SK-N-DZ (cell line): Measurements from ENCODE around the gene SAP30BP.

ENCODE experiments used
- DNase-seq: peaks from one replicate; pipeline ENCODE4 v3.0.0-alpha.2; 2015; ENCODE audit warnings: low spot score

SAP30BP gene

DNA sequence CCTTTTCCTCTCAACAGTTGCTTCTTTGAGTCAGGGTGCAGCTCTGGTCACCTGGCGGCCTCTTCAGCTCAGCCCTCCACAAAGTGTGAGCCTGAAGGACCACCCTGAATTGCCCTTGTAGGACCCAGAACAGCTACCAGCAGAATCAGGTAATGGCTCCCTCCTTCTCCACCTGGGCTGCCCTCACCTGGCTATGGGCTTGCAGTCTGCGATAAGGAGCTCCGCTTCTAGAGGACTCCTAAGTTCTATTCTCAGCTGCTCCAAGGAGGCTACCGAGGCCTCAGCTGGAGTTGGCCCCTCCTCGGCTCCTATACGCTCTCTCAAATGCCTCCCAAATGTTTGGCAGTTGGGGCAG is 20.5 kb upstream of the SAP30BP start:
- DNase-seq: no peak

DNA sequence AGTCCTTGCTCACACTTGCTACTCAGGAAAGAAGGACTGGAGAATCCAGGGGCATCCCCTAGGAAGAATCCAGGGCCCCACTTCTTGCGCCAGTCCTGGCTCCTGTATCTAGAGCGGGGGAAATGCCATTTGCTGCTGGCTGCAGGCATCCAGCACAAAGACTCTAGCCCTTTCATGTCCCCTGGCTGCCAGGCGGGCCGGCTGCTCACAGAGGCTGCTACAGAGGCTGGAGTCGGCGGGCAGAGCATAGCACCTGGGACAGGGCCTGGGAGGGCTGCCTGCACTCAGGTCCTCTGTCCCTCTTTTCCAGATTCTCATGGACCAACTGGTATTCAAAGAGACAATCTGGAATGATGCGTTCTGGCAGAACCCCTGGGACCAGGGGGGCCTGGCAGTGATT is 20.1 kb upstream of the SAP30BP start:
- no peak for DNase-seq

DNA sequence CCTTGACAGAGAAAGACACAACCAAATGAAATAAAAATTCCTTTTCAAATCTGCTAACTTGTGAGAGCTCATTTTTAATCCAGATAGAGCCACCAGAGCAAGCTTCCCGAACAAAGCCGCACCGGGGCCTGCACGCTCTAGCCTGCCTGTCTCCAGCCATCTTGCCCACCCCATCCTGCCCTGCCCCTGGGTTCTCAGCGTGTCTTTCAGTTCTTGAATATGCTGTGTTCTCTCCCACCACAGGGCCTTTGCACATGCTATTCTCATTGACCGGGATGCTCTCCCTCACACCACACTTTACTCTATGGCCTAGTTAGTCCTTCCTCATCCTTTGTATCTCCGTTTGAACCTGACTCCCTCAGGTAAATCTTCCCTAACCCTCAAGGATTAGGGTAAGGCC is 19.2 kb upstream of the SAP30BP start:
- no peak for DNase-seq

DNA sequence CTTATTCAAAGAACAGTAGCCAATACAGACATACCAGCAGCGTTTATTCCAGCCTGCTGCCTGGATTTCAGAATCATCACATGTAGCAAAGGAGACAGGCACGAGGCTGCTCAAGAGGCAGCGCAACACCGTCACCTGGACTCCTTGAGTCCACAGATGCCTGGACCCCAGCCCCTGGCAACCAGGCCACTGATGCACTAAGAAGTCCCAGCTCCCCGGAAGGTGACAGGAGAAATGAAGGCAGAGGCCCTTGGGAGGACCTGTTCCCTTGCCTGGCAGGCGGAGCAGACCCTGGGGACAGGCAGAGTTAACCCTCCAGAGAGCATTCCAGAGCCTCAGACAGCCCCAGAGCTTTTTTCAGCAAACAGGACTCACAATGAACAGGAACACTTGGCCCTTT is 17.5 kb upstream of the SAP30BP start:
- DNase-seq: no peak

DNA sequence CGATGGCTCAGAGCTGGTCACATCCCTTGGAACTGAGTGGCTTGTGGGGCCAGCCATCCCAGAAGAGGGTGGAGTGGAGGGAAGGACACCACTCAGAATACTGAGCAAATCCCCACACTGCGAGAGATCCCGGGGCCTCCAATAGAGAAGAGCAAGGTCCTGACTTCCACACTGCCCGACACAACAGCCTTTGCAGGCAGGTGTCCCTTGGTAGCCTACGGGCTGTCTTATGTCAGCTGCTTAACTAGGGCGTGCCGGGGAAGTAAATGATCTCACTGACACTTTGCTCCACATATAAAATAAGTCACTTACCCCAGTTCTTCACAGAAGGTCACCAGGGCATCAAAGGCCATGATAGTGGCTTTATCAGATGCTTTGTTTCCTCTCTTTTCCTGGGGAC is 16.3 kb upstream of the SAP30BP start:
- DNase-seq: no peak

DNA sequence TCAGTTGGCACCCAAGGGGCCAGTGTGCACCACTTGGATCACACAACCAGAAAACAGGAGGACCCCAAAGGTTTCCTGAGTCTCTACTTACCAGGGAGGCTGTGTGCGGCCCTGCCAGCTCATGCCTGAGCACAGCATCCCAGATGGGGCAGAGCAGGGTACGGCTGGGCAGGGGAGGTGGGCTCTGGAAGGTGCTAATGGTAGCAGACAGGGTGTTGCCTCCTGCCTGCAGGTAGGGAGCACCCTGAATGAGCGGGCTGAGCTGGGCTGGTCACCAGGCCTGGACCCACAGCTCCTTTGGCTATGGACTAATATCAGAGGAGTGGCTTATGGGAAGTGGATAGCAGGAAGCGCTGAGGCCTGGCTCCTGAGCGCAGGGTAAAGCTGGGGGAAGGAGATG is 14.8 kb upstream of the SAP30BP start:
- DNase-seq: no peak

DNA sequence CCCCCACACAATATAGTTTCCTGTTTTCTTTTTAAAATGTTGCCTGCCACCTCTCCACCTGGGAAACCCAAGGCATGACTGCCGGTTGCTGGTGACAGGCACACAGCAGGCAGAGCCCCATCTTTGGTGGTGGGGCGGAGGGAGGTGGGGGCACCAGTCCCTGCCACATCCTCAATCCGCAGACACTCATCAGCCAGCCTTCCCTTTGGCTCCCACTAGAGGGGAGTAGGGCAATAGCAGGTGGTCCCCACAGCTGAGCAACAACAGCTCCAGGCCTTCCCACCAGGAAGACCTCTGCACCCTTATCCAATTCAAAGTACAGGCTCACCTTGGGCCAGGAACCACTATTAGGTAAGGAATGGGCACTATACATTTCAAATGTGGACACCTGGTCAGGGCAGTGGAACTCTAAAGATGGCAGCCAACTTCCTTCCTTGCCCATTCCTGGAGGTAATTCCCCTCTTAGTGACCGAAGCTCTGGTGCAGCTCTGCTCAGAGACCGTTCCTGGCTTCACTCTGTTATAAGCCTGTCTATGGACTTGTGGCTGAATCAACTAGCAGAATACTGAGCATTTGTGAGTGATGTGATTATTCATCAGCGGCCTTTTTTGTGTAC is 14.1 kb upstream of the SAP30BP start:
- DNase-seq: peak; percentile 53

DNA sequence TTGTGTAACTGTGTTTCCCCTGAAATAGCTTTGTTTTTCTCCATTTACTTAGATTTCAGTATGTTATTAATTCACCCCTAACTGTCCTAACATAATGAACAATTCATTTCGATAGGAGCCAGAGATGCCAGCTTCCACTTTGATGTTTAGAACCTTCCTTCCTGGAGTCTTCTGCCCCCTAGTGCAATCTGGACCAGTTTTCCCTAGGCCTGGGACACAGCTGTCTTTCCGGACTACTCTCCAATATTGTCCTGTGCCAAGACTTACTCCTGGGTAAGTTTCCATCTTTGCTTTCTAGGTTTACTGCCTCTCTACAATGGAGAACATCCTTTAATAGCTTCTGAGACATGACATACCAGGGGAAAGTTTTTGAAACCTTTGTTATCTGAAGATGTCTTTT is 13.0 kb upstream of the SAP30BP start:
- DNase-seq: no peak

DNA sequence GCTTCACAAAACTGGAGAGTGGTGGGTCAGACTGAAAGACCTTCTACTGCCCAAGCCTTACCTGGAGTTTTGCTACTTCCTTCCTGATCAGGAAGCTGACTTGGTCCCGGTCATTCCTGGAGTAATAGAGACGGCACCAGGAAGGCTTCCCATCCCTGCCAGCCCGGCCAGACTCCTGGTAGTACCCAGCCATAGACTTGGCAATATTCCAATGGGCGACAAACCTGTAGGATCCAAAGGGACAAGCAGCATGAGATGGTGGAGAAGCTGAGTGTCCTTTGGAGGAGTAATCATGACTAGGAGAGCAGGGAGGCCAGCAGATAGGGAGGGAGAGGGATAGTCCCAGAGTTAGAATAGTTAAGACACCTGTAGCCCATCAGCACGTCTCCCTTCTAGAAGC is 8.9 kb upstream of the SAP30BP start:
- no peak for DNase-seq

DNA sequence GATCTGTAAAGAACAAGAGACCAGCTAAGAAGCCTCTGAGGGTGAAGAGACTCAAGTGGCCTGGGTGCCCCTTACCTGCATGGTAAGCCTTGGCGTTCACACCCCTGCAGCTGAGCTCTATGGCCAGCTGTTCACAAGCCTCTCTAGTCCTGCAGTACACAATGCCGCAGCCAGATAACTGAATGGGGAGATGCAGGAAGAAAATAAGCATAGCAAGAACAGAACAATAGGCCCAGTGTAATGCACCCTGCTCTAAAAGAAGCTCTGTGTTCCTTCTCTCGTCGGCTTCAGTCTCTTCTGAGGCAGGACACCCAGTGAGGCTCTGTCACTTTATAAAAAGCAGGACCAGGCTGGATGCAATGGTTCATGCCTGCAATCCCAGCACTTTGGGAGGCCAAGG is 5.6 kb upstream of the SAP30BP start:
- no peak for DNase-seq

DNA sequence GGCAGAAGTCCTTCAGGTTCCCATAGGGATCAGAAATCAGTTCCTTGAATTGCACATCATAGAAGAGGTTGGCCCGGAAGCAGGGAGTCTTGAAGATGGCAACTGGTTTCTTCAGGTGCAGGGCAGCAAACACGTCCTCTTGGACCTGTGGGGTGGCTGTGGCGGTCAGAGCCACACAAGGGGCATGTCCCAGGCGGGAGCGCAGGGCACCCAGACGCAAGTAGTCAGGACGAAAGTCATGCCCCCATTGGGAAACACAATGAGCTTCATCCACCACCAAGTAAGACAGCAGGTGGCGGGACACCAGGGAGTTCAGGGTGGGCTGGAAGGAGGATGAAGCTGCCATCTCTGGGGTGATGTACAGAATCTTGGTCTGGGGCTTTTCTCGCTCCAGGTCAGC is 4.6 kb upstream of the SAP30BP start:
- no peak for DNase-seq

DNA sequence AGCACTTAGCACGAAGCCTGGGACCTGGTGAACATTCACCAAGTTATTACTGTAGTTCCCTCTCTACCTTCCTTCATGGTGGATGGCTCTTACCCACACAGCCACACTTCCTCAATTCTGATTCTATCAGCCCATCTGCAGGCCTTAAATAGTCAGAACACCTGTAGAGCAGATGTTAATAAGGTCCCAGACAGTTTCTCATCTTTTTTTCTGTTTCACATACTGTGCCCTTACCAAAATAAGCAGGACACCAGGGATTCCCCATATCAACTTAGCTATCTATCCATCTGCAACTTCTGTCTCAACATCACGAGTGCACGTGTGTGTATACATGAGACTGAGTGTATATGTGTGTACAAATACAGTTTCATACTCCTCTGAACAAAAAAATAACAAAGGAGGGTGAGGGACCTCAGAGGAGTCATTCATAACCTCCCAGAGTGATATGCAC is 3.0 kb upstream of the SAP30BP start:
- no peak for DNase-seq

DNA sequence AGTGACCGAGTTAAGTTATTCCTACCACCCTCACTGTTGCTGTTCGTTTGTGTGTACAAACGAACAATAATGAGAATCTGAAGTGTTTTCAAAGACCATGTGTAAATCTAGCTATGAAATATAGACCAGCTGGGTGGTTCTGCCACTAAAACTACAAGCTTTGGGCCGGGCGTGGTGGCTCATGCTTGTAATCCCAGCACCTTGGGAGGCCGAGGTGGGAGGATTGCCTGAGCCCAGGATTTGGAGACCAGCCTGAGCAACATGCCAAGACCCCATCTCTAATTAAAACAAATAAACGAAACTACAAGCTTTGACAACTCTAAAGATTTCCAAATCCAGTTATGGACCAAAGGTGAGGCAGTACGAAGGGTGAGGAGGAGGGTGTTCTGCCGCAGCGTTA is 1.2 kb upstream of the SAP30BP start:
- DNase-seq: no peak

DNA sequence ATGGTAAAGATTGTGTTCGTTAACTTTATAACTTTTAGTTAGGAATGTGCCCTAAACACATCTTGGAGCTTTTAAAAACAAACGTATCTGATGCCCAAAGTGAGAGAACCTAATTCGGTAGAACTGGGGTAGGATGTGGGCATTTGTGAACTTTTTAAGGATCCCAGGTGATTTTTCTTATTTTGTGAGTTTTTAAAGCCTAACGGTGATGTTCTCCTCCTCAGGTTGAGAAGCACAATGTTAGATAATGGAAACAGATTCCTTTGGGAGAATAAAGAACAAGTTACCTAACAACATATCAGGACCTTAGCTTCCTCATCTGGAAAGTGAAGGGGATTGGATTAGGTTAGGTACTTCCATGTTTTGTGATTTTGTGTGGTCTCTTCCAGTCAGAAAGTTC is 687 bp downstream of the SAP30BP start:
- DNase-seq: no peak

DNA sequence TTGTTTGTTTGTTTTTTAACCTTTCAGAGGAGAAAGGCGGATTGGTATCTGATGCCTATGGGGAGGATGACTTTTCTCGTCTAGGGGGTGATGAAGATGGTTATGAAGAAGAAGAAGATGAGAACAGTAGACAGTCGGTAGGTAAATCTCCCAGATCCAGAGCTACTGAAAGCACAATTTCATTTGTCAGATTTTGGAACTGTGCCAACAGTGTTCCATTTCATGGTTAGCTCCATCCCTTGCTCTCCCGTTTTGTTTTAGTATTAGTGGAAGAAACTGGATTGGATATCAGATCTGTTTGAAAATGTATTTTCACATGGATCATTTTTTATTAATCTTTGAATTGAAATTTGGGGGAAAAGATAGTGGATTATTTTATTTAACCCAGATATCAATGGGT is 1.4 kb downstream of the SAP30BP start:
- no peak for DNase-seq

DNA sequence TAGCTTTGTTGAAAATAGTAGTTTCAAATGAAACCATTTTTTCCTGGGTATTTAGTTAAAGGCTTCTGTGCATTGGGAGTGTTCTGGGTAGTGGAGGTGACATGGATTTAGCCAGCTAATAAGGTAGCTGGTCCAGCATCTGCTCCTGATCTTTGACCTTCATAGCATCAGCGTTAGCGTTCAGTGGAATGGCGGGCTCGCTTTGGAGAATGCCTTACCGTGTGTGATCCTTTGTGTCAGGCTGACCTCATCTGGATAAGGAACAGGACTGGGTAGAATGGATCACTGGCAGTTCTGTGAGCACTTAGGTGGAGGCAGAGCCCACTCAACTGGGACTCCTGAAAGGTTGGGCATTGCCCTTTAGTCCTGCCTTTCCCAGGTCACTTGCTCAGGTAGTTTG is 3.7 kb downstream of the SAP30BP start:
- DNase-seq: no peak

DNA sequence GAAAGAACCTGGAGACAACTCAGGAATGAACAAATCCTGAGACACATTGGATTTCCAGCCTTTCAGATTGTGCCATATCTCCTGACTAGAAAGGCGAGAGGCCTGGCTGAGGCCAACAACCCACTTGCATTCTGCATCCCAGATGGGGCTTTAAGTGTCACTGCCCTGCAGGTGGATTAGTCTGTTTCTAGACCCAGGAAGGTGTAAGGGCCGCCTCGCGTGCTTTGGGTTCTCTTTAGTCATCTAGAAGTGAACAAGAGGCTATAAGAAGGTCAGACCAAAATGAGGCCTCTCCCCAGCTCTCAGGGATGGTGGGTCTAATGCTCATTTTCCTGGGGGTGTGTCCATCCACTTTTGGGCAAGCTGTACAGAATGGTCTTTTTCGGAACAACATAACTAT is 4.9 kb downstream of the SAP30BP start:
- DNase-seq: no peak

DNA sequence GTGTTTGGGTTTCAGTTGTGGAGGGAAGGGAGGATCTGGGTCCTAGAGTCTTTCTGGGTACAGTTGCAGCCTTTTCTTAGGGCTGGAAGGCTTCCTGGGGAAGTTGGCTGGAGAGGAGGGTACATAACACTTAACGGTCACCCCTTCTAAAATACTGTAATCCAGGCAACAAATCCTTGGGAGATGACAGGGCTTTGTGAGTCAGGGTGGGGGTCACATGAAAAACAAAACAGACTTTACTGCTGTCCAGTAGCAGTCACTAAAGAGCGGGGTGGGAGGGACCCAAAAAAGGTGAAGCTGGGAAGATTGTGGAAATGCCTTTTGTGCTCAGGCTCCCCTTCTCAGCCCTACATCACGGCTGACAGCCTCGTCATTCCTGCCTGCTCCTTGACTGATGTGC is 6.3 kb downstream of the SAP30BP start:
- no peak for DNase-seq

DNA sequence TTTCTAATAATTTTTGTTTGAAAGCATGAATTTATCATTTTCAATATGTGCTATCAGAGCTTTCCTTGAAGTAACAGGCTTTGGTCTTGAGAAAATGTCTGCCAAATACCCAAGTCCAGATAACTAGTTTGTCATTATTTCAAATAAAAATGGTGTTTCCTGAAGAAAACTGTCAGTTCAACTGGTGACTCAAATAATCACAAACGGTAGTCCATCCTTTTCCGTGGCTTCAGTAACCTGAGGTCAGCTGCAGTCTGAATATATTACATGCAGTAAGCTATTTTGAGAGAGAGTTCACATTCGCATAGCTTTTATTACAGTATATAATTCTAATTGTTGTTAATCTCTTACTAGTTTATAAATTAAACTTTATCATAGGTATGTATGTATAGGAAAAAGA is 9.3 kb downstream of the SAP30BP start:
- DNase-seq: no peak

DNA sequence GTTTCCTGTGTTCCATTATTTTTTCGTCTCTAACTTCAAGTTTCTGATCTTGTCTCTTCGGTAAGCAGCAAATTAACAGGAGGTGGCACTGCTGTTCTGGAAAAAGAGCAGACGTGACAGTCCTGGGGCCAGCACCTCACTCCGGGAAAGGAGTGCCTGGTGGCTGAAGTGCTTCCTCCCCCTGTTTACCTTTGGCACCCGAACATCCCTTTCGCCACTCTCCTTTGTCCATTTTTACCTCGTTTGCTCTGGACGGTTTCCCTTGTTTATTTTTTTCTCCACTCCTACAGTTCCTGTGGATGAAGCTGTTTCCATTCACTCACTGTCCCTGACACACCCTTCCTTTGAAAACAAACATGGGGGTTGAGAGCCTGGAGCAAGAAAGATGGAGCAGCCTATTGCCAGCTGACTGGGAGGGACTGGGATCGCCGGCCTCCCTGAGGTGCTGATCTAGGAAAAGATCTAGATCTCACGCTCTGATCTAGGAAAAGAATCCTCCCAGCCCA is 12.6 kb downstream of the SAP30BP start:
- no peak for DNase-seq

DNA sequence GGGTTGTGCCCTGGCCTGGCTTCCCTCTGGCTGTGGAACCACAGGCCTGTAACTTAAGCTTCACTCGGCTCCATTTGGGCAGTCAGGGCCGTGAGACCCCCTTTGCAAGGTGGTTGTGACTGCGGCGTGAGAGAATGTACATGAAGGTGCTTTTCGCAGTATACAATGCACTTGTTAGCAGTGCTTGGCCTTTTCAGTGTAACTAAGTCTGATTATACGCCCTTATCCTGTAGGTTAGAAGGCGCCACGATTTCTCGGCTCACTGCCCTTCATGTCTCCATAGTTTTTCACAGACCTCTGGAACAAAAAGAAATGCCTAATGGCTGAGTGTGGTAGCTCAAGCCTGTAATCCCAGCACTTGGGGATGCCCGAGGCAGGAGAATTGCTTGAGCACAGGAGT is 13.3 kb downstream of the SAP30BP start:
- DNase-seq: no peak

DNA sequence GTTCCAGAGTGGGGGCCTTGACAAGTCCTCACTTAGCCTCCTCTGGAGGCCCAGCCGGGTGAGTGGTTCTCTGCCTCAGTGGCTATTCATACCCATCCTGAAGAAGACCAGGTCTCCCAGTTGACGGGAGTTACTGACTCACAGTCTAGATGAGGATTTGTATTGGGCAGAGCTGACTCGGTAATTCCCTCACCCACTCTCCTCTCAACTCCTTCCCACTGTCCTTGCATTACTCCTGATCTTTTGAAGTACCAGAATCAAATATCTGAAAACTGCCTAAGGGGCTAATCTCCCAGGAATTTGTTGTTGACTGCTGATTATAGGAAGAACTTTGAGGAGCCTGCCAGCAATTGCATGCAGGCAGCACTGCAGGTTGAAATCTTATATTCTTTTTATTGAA is 14.2 kb downstream of the SAP30BP start:
- no peak for DNase-seq

DNA sequence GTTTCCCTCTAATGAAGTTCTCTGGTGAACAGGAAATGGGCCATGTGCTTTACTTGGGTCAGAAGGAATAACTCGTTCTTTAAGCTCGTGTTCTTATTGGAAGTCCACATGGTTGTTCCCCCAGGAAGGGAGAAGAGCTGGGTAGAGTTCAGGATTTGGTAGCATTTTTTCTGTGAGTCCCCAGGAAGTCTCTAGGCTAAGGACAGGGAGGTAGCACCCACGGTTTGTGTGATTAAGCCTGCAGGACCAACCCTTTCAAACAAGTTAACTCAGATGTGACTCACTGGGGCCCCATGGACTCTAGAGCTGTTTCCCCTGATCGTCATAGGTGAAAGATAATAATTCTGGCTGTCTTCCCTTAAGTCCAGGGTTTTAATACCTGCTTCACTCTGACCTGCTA is 16.4 kb downstream of the SAP30BP start:
- no peak for DNase-seq

DNA sequence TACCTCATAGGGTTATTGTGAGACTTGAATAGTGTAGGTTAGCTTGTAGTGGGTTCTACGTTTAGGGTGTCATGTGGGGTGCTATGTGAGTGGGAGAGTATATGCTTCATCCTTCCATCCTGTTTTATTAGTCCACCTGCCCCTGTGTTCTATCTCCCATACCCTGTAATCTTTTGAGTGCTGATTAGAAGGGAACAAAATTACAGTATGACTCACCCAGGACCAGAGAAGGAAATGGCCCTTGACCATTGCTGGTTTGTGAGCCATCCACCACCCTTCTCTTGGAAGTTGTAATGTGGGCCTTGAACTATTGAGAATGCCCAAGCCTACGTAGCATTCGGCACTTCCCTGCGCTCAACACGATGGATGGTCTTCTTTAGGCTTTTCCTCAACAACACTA is 17.1 kb downstream of the SAP30BP start:
- DNase-seq: no peak
